Suprapubic skin (tissue), 4 donors: ENCODE data around the gene UPF3A.

Experiments used
- POLR2A ChIP-seq, 2 donors: fragments of 450-650 bp; IDR thresholded peaks; one replicate each; pipeline ENCODE4 v1.6.1; 2017; ENCODE audit warnings: antibody characterized with exemption in 2 of 2, mild to moderate bottlenecking in 2 of 2, moderate library complexity in 2 of 2
- POLR2AphosphoS5 ChIP-seq, 3 donors: sonication (generic); formaldehyde crosslinking; IDR thresholded peaks; one replicate each; pipeline ENCODE4 v1.6.1; 2017; ENCODE audit warnings: antibody characterized with exemption in 3 of 3

DNA sequence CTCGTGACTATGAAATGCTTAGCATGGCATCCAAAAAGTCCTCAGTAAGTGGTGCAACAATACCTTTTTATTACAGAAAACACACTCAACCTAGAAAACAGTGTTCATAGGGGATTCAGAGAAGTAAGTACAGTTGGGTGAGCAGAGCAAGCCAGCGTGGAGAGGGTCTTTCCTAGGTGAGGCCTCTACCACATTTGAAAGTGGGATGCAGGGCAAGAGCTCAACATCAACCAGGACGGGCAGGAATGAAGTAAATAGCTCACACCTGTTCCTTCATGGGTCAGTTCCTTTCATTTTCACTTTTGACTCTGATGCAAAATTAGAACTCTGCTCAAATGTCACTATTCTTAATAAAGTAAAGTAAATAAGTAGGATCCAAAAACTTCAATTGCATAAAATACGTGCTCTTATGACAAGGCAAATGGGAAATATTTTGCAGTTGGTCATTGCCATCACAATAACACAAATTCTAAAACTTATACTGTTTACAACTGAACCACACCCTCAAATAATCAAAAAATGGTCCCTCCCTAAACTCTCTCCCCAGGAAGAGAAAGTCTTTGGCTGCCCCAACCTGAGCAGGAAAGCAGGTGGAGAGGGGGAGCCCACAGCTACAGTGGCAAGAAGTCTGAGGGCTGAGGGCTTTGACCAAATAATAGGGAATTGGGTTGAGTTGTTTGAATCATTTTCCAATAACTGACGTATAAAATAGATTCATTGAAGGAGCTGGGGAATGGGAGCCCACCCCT lies 53.1 kb downstream of the UPF3A start:
- TF ChIP-seq POLR2A (IDR thresholded peaks at IDR 0.05), result no peak
- TF ChIP-seq POLR2AphosphoS5 (IDR thresholded peaks at IDR 0.05), result no peak
